HG02885 (cell line): ENCODE results near the gene TMEM270.
"Not testable (repeated sequence)": the region's sequence is repeated elsewhere in the genome, so short reads cannot be mapped to it uniquely, and the experiment has no call there.

Experiments
- ATAC-seq: cut with Tn5 transposase; IDR thresholded peaks from one replicate; pipeline ENCODE4 v1.9.1; 2021; ENCODE audit warnings: mild to moderate bottlenecking; ENCODE audit not compliant: unreplicated experiment, poor library complexity

TMEM270 gene

GRCh38 chr7:73831834-73832651 is 28.9 kb upstream of the TMEM270 start:
- ATAC-seq: no peak

- no peak for ATAC-seq
Measured at GRCh38 chr7:73832806-73833205, 28.2 kb upstream of the TMEM270 start.

GRCh38 chr7:73833251-73833919 is 27.6 kb upstream of the TMEM270 start:
- ATAC-seq: no peak

- no peak for ATAC-seq
Measured at GRCh38 chr7:73834626-73835191, 26.2 kb upstream of the TMEM270 start.

GRCh38 chr7:73837167-73837566 is 23.8 kb upstream of the TMEM270 start:
- ATAC-seq: not testable (repeated sequence)

GRCh38 chr7:73838642-73839041 is 22.3 kb upstream of the TMEM270 start:
- ATAC-seq: no peak

- no peak for ATAC-seq
Measured at GRCh38 chr7:73839290-73839689, 21.7 kb upstream of the TMEM270 start.

GRCh38 chr7:73839743-73840714 is 20.9 kb upstream of the TMEM270 start:
- no peak for ATAC-seq

- ATAC-seq: no peak
Measured at GRCh38 chr7:73840715-73841379, 20.1 kb upstream of the TMEM270 start.

GRCh38 chr7:73841689-73842066 is 19.3 kb upstream of the TMEM270 start:
- ATAC-seq: no peak

- peak; percentile 97 for ATAC-seq
Measured at GRCh38 chr7:73842067-73842976, 18.6 kb upstream of the TMEM270 start, which contains the start of gene METTL27. Gene METTL27, minus strand, starts transcription at chr7:73842516. Its CDS starts 376 bp downstream, at chr7:73842140.

GRCh38 chr7:73844131-73844547 is 16.8 kb upstream of the TMEM270 start:
- no peak for ATAC-seq

- no peak for ATAC-seq
Measured at GRCh38 chr7:73844848-73845460, 16.0 kb upstream of the TMEM270 start.

- ATAC-seq: not testable (repeated sequence)
Measured at GRCh38 chr7:73845701-73846195, 15.2 kb upstream of the TMEM270 start.

- ATAC-seq: no peak
Measured at GRCh38 chr7:73847941-73848723, 12.8 kb upstream of the TMEM270 start.

- no peak for ATAC-seq
Measured at GRCh38 chr7:73850781-73851207, 10.2 kb upstream of the TMEM270 start.
